GM18520 (cell line): ENCODE data around the gene C2CD3.
"Not testable (repeated sequence)": the region's sequence is repeated elsewhere in the genome, so short reads cannot be mapped to it uniquely, and the experiment has no call there.

ENCODE experiments used
- ATAC-seq: cut with Tn5 transposase; IDR thresholded peaks from one replicate; pipeline ENCODE4 v1.9.1; 2021; ENCODE audit not compliant: unreplicated experiment

Gene C2CD3

GRCh38 chr11:74123008-74123448 is 47.8 kb downstream of the C2CD3 start:
- ATAC-seq, result no peak

GRCh38 chr11:74121804-74122203 is 49.0 kb downstream of the C2CD3 start:
- ATAC-seq, result no peak

GRCh38 chr11:74120260-74121035 is 50.4 kb downstream of the C2CD3 start:
- ATAC-seq, result not testable (repeated sequence)

- no peak for ATAC-seq
Measured at GRCh38 chr11:74116719-74117118, 54.1 kb downstream of the C2CD3 start.

GRCh38 chr11:74112877-74113276 is 57.9 kb downstream of the C2CD3 start:
- no peak for ATAC-seq

GRCh38 chr11:74106124-74106523 is 64.7 kb downstream of the C2CD3 start:
- ATAC-seq, result no peak

GRCh38 chr11:74102321-74102720 is 68.5 kb downstream of the C2CD3 start:
- no peak for ATAC-seq

GRCh38 chr11:74100735-74101134 is 70.1 kb downstream of the C2CD3 start:
- ATAC-seq, result no peak

GRCh38 chr11:74100231-74100630 is 70.6 kb downstream of the C2CD3 start:
- ATAC-seq, result no peak

GRCh38 chr11:74097686-74098237 is 73.0 kb downstream of the C2CD3 start:
- no peak for ATAC-seq

- ATAC-seq, result no peak
Measured at GRCh38 chr11:74094393-74094792, 76.4 kb downstream of the C2CD3 start.

- no peak for ATAC-seq
Measured at GRCh38 chr11:74092425-74092824, 78.4 kb downstream of the C2CD3 start.

- ATAC-seq, result no peak
Measured at GRCh38 chr11:74091549-74091948, 79.3 kb downstream of the C2CD3 start.

- no peak for ATAC-seq
Measured at GRCh38 chr11:74090701-74091100, 80.1 kb downstream of the C2CD3 start.

GRCh38 chr11:74086242-74086884 is 84.4 kb downstream of the C2CD3 start:
- ATAC-seq, result no peak

- ATAC-seq, result no peak
Measured at GRCh38 chr11:74085542-74085892, 85.3 kb downstream of the C2CD3 start.

- ATAC-seq, result no peak
Measured at GRCh38 chr11:74084796-74085541, 85.8 kb downstream of the C2CD3 start.

- ATAC-seq, result not testable (repeated sequence)
Measured at GRCh38 chr11:74083927-74084326, 86.9 kb downstream of the C2CD3 start.

GRCh38 chr11:74081428-74081827 is 89.4 kb downstream of the C2CD3 start:
- ATAC-seq, result no peak

- ATAC-seq, result no peak
Measured at GRCh38 chr11:74077193-74077592, 93.6 kb downstream of the C2CD3 start.

- no peak for ATAC-seq
Measured at GRCh38 chr11:74072721-74073120, 98.1 kb downstream of the C2CD3 start.

GRCh38 chr11:74072286-74072685 is 98.5 kb downstream of the C2CD3 start:
- no peak for ATAC-seq
